AG10803 (cell line): ENCODE results near the gene SLAIN2.

Experiments used
- DNase-seq: peaks from one replicate; pipeline ENCODE4 v3.0.0; 2010; ENCODE audit warnings: low read depth
- H3K4me3 ChIP-seq: 2 replicates; pipeline ENCODE4 v1.5.1; 2011; ENCODE audit warnings: mild to moderate bottlenecking, low read length, control low read depth
- CTCF ChIP-seq: conservative IDR thresholded peaks from 2 replicates; pipeline ENCODE4 v1.5.1; 2011; ENCODE audit warnings: mild to moderate bottlenecking, low read length, control low read depth, inconsistent platforms

The SLAIN2 gene

GRCh38 chr4:48454591-48454990 lies 113.3 kb downstream of the SLAIN2 start:
- no peak overlapping the region for H3K4me3 ChIP-seq
- no peak for DNase-seq
- no peak for TF ChIP-seq CTCF

DNA sequence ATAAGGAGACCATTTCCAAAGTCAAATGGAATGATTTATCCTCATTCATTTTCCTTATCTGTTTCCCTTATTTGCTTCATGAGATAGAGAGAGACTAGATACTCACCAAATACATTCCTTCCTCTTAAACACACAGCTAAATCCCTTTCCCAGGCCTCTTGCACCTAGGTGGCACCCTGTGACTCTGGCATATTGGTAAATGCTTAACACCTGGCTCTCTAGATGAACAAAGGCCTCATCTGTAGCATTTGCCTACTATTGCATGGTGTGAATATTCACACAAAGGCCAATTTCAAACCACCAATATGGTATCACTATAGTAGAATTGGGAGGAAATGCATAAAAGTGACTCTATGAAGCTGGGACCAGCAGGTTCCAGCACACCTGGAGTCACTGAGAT lies 119.7 kb downstream of the SLAIN2 start:
- no peak for TF ChIP-seq CTCF
- no peak overlapping the region for H3K4me3 ChIP-seq
- DNase-seq: no peak

DNA sequence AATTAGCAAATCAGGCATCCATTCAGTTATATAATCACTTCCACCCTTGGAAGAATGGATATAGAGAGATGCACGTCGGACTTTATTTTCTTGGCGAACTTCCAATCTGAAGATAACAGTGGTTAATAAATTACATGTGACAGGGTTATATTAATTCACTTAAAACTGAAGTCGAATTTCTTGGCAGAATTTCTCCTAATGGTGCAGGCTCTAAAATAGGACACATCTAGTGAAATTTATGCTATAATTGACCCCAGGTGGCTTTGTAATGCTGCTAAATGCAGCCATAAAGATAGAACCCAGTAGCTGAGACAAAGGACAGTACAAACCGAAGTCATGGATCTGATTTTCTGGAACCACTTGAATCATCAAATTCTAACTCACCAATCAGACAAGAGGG lies 121.0 kb downstream of the SLAIN2 start:
- TF ChIP-seq CTCF: no peak
- H3K4me3 ChIP-seq: no peak overlapping the region
- peak; percentile 7 for DNase-seq

GRCh38 chr4:48467442-48467841 lies 126.1 kb downstream of the SLAIN2 start:
- no peak overlapping the region for H3K4me3 ChIP-seq
- TF ChIP-seq CTCF: no peak
- no peak for DNase-seq

DNA sequence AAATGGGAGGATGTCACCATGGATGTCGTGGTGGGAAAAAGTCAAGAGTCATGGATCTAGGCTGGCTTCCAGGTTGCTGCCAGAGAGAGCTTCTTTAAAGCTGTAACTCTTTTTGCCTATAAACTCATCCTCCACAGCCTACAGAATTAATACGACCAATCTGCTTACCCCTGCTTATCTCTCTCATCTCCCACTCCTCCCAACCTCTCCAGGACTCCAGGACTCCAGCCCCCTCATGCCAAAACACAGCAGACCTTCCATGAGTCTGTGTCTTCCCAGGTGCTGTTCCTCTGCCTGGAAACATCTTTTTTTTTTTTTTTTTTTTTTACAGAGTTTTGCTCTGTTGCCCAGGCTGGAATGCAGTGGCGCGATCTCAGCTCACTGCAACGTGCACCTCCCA lies 126.6 kb downstream of the SLAIN2 start:
- no peak for TF ChIP-seq CTCF
- DNase-seq: no peak
- no peak overlapping the region for H3K4me3 ChIP-seq

GRCh38 chr4:48470137-48470536 lies 128.8 kb downstream of the SLAIN2 start:
- no peak overlapping the region for H3K4me3 ChIP-seq
- TF ChIP-seq CTCF: no peak
- DNase-seq: no peak

DNA sequence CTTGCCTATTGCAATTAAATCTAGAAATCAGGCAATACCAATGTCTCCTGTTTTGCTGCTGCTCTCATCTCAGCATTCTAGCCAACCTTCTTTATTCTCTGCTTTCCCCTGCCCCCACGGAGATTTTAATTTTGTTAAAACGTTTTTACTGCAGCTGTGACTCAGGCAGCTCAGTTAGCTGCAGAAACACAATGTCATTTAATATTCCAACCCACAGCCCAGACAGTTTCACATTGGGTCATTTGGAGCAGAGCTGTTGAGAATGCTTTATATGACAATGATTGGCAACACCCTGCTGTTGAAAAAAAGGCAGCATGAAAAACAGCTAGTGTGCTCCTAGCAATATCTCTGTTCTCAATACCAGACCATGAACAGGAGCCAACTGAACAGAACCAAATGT lies 129.2 kb downstream of the SLAIN2 start:
- TF ChIP-seq CTCF: no peak
- DNase-seq: no peak

More for the DNA sequence above, 129.2 kb downstream of the SLAIN2 start:
- H3K4me3 ChIP-seq: no peak overlapping the region
